Kidney (tissue), 14 donors: ENCODE measurements around the gene ADAMTS4. TPM values are rescaled to one million over a fixed set of nuclear protein-coding genes. Genes with fewer than 3 reads are reported as not detected.

Experiments
- DNase-seq, 5 donors: peaks; one replicate each; pipeline ENCODE4 v3.0.0-alpha.2; 2013 to 2020
- FAIRE-seq: peaks from 2 replicates; lab custom pipeline; 2012; peaks lifted over from hg19 to GRCh38; lab: Jason Lieb, UNC
- H3K27ac ChIP-seq, 2 donors: one replicate each; pipeline ENCODE4 v1.7.0; 2013; ENCODE audit warnings: low read depth in 2 of 2, low read length in 2 of 2, inconsistent platforms in 1 of 2
- H3K27me3 ChIP-seq: one replicate; pipeline ENCODE4 v1.7.1; 2013; ENCODE audit warnings: low read length, inconsistent platforms; ENCODE audit not compliant: control insufficient read depth, insufficient read depth
- H3K36me3 ChIP-seq, 3 donors: one replicate each; pipeline versions ENCODE4 v1.7.0 to v1.7.1; 2013; ENCODE audit warnings: low read length in 3 of 3, control low read depth in 1 of 3, inconsistent platforms in 1 of 3; ENCODE audit not compliant: insufficient read depth in 3 of 3, control insufficient read depth in 2 of 3
- H3K4me1 ChIP-seq, 3 donors: one replicate each; pipeline versions ENCODE4 v1.7.0 to v1.7.1; 2013; ENCODE audit warnings: low read length in 3 of 3, inconsistent platforms in 1 of 3, low read depth in 1 of 3; ENCODE audit not compliant: control insufficient read depth in 2 of 3, insufficient read depth in 2 of 3
- H3K4me3 ChIP-seq, 3 donors: one replicate each; pipeline versions ENCODE4 v1.7.0 to v1.8.1; 2013; ENCODE audit warnings: low read length in 3 of 3, control low read depth in 1 of 3, inconsistent platforms in 1 of 3
- H3K9ac ChIP-seq, 3 donors: one replicate each; pipeline versions ENCODE4 v1.7.0 to v1.7.1; 2013; ENCODE audit warnings: low read length in 3 of 3, control low read depth in 1 of 3, inconsistent platforms in 1 of 3
- H3K9me3 ChIP-seq, 3 donors: one replicate each; pipeline versions ENCODE4 v1.7.0 to v1.7.1; 2013; ENCODE audit warnings: low read length in 3 of 3, control low read depth in 1 of 3, inconsistent platforms in 1 of 3; ENCODE audit not compliant: control insufficient read depth in 2 of 3, insufficient read depth in 1 of 3
- intact Hi-C: fragments of 100-400 bp; cut with DNase I; formaldehyde crosslinking; loops from one replicate; pipeline ENCODE4 v1.11.1; 2022
- polyA plus RNA-seq: library from polyadenylated mRNA; stranded (reverse); fragments of 350-450 nt; fragmentation: Illumina TruSeq; extraction: RNeasy Lipid Tissue Mini Kit (QIAGEN cat#74804); gene quantifications from one replicate; pipeline ENCODE4 v1.2.3, GENCODE V29; 2014; ENCODE audit warnings: low read depth, low replicate concordance; ENCODE audit not compliant: insufficient read depth
- total RNA-seq: library from RNA; stranded (reverse); fragmentation: NEBNext Ultra II Directional; extraction: Animal tissue kit (Norgen Biotek cat#: 25700); gene quantifications from one replicate; pipeline ENCODE4 v1.2.1, GENCODE V29; 2021
- TF ChIP-seq, protein P1 (sequence below): IDR thresholded peaks from 3 replicates; pipeline ENCODE4 v1.5.1; 2012; ENCODE audit warnings: mild to moderate bottlenecking, moderate library complexity, borderline replicate concordance; ENCODE audit not compliant: insufficient read depth; ENCODE audit errors: extremely low read depth
- donor health status: control.
- donor health status: control.
- donor health status: control.
- donor health status: control.
- donor health status: control.
- donor health status: DM: yes; HTN: yes; CAD: no.
- donor health status: Normal renal cell carcinoma (clear cell type).

ADAMTS4 gene
- total and polyA plus RNA-seq, 2 donors from 2014 or later: 0.26 to 14.0 TPM

- Histone ChIP-seq H3K36me3 (no peaks in the 10 kb centered on the region), H3K27me3 (no peaks in the 10 kb centered on the region), H3K4me3 (no peak overlapping the region), H3K9me3 (no peaks in the 10 kb centered on the region), H3K27ac (peak overlapping the region; percentile 7 to 62), H3K9ac (no peak overlapping the region), H3K4me1 (peaks cover 0 to 2% (median 0%) of the 10 kb centered on the region in 3 donors)
- intact Hi-C loops: no loop called here
- DNase-seq: peak in 1 of 5 donors; percentile 29
- TF ChIP-seq, protein P1, sequence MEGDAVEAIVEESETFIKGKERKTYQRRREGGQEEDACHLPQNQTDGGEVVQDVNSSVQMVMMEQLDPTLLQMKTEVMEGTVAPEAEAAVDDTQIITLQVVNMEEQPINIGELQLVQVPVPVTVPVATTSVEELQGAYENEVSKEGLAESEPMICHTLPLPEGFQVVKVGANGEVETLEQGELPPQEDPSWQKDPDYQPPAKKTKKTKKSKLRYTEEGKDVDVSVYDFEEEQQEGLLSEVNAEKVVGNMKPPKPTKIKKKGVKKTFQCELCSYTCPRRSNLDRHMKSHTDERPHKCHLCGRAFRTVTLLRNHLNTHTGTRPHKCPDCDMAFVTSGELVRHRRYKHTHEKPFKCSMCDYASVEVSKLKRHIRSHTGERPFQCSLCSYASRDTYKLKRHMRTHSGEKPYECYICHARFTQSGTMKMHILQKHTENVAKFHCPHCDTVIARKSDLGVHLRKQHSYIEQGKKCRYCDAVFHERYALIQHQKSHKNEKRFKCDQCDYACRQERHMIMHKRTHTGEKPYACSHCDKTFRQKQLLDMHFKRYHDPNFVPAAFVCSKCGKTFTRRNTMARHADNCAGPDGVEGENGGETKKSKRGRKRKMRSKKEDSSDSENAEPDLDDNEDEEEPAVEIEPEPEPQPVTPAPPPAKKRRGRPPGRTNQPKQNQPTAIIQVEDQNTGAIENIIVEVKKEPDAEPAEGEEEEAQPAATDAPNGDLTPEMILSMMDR: no peak
- FAIRE-seq: no peak
Measured at GRCh38 chr1:161185732-161186311, 13.0 kb downstream of the ADAMTS4 start.

DNA sequence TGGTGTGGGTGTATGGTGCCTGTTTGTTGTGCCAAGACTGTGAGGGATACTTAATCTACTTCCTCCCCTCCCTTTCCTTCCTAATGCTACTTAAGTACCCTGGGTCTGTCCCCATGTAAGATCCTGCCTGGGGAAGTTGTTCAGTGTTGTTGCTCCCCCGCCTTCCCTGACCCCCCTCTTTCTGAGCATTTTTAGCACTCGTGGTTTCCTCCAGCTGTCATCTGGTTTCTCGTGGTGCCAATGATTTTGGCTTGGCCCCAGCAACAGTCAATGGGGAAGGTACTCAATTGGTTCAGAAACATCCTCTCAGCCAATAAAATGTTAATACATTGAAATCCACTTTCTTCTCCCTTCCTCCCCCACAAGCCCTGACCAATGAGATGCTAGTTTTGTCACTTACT is 13.6 kb downstream of the ADAMTS4 start:
- TF ChIP-seq, protein P1: no peak
- Histone ChIP-seq H3K4me1 (peaks cover 0 to 2% (median 0%) of the 10 kb centered on the region in 3 donors), H3K9ac (no peak overlapping the region), H3K27ac (peak overlapping the region in 1 of 2 donors; percentile 62), H3K36me3 (no peaks in the 10 kb centered on the region), H3K9me3 (no peaks in the 10 kb centered on the region), H3K4me3 (no peak overlapping the region), H3K27me3 (no peaks in the 10 kb centered on the region)
- intact Hi-C loops: no loop called here
- FAIRE-seq (no peak), DNase-seq (peak in 4 of 5 donors; percentile 26 to 87 (median 54))

GRCh38 chr1:161182214-161182613 is 16.6 kb downstream of the ADAMTS4 start:
- FAIRE-seq (no peak), DNase-seq (no peak)
- Histone ChIP-seq H3K27me3 (no peaks in the 10 kb centered on the region), H3K9me3 (no peaks in the 10 kb centered on the region), H3K4me3 (no peak overlapping the region), H3K27ac (peak overlapping the region in 1 of 2 donors; percentile 32), H3K9ac (no peak overlapping the region), H3K4me1 (peaks cover 0 to 8% (median 0%) of the 10 kb centered on the region in 3 donors), H3K36me3 (no peaks in the 10 kb centered on the region)
- TF ChIP-seq, protein P1: no peak
- intact Hi-C loops: no loop called here
